Erythroblast (primary cell): Measurements from ENCODE around the gene ANKRD16.
"Not testable (repeated sequence)": the region's sequence is repeated elsewhere in the genome, so short reads cannot be mapped to it uniquely, and the experiment has no call there.

Source experiments
- DNase-seq, 2 experiments: peaks; one replicate each; lab custom pipeline; 2025; lab: John Stamatoyannopoulos, UW
- GATA1 ChIP-seq: IDR thresholded peaks from 2 replicates; pipeline ENCODE4 v1.6.1; 2011; ENCODE audit warnings: low read depth, mild to moderate bottlenecking, control low read depth, low read length, moderate library complexity
- POLR2A ChIP-seq: IDR thresholded peaks from 2 replicates; pipeline ENCODE4 v1.6.1; 2011; ENCODE audit warnings: mild to moderate bottlenecking, low read length

The ANKRD16 gene

GRCh38 chr10:5876181-5876768 lies 13.4 kb downstream of the ANKRD16 start:
- TF ChIP-seq GATA1 (no peak), POLR2A (no peak)
- no peak for DNase-seq

- TF ChIP-seq POLR2A (no peak), GATA1 (no peak)
- peak; percentile 81 to 87 for DNase-seq
These were observed 16.1 kb downstream of the ANKRD16 start for GRCh38 chr10:5873515-5873995.

- TF ChIP-seq POLR2A (no peak), GATA1 (no peak)
- no peak for DNase-seq
These were observed 18.1 kb downstream of the ANKRD16 start for GRCh38 chr10:5871596-5871995.

- DNase-seq = no peak
- TF ChIP-seq GATA1 = no peak
- no peak for TF ChIP-seq POLR2A
These were observed 20.5 kb downstream of the ANKRD16 start for GRCh38 chr10:5869156-5869555.

- DNase-seq = not testable (repeated sequence)
These were observed 21.3 kb downstream of the ANKRD16 start for GRCh38 chr10:5868383-5868782.

GRCh38 chr10:5867091-5867615 lies 22.5 kb downstream of the ANKRD16 start:
- peak; percentile 69 to 73 for DNase-seq

GRCh38 chr10:5866451-5867081 lies 23.1 kb downstream of the ANKRD16 start:
- DNase-seq = peak; percentile 54 to 62

- DNase-seq = not testable (repeated sequence)
These were observed 26.6 kb downstream of the ANKRD16 start for GRCh38 chr10:5862981-5863685.

- no peak for DNase-seq
These were observed 27.2 kb downstream of the ANKRD16 start for GRCh38 chr10:5862360-5862961.

GRCh38 chr10:5860066-5860465 lies 29.6 kb downstream of the ANKRD16 start:
- no peak for DNase-seq
- TF ChIP-seq POLR2A (no peak), GATA1 (no peak)

More at GRCh38 chr10:5862360-5862961, 27.2 kb downstream of the ANKRD16 start:
- TF ChIP-seq POLR2A (no peak), GATA1 (no peak)

GRCh38 chr10:5858811-5859210 lies 30.9 kb downstream of the ANKRD16 start:
- DNase-seq = no peak
- TF ChIP-seq POLR2A (no peak), GATA1 (no peak)

- no peak for DNase-seq
- no peak for TF ChIP-seq GATA1
- no peak for TF ChIP-seq POLR2A
These were observed 33.0 kb downstream of the ANKRD16 start for GRCh38 chr10:5856701-5857004.

- no peak for DNase-seq
These were observed 33.6 kb downstream of the ANKRD16 start for GRCh38 chr10:5855979-5856700.

GRCh38 chr10:5854131-5854475 lies 35.6 kb downstream of the ANKRD16 start:
- no peak for DNase-seq
- TF ChIP-seq POLR2A = no peak
- TF ChIP-seq GATA1 = no peak

More at GRCh38 chr10:5855979-5856700, 33.6 kb downstream of the ANKRD16 start:
- TF ChIP-seq POLR2A = no peak
- no peak for TF ChIP-seq GATA1

- DNase-seq = not testable (repeated sequence)
These were observed 43.0 kb downstream of the ANKRD16 start for GRCh38 chr10:5846667-5847066.
